22Rv1 (cell line): ENCODE results near the gene XPA.

Experiments
- ZFX ChIP-seq: fragments of 450-650 bp; IDR thresholded peaks from 2 replicates; pipeline ENCODE4 v1.6.1; 2017; ENCODE audit warnings: antibody characterized with exemption, borderline replicate concordance
- TF ChIP-seq, protein P1 (sequence below): fragments of 450-650 bp; IDR thresholded peaks from 2 replicates; pipeline ENCODE4 v1.5.1; 2017; ENCODE audit warnings: mild to moderate bottlenecking

DNA sequence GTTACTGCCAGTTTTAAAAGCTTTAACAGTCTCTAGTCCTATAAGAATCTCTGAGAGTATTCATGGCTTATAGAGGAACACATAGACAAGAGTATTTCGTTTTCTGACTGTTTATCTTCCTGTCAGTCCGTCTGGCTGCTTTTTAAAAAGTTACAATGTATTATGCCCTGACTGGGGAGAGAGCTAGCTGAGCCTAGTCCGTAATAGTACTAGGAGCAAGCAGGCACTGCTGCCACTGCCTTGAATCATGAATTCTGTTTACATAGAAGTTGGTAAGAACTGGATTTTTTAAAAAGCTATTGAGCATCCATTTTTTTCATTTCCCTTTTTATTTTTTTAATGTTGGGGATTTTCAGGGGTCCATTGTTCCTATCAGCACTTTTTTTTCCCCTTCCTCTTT lies 26.6 kb downstream of the XPA start:
- TF ChIP-seq, protein P1, sequence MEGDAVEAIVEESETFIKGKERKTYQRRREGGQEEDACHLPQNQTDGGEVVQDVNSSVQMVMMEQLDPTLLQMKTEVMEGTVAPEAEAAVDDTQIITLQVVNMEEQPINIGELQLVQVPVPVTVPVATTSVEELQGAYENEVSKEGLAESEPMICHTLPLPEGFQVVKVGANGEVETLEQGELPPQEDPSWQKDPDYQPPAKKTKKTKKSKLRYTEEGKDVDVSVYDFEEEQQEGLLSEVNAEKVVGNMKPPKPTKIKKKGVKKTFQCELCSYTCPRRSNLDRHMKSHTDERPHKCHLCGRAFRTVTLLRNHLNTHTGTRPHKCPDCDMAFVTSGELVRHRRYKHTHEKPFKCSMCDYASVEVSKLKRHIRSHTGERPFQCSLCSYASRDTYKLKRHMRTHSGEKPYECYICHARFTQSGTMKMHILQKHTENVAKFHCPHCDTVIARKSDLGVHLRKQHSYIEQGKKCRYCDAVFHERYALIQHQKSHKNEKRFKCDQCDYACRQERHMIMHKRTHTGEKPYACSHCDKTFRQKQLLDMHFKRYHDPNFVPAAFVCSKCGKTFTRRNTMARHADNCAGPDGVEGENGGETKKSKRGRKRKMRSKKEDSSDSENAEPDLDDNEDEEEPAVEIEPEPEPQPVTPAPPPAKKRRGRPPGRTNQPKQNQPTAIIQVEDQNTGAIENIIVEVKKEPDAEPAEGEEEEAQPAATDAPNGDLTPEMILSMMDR, result no peak
- no peak for TF ChIP-seq ZFX
